T-helper 2 cell treated with Interferon-gamma antibody and Interleukin-4, amounts not matched to agents 5 μg/mL and 100 μg/mL, for 36 hours (primary cell): Measurements from ENCODE around the gene PDGFA.

Experiments used
- DNase-seq: peaks from one replicate; pipeline ENCODE4 v3.0.0; 2021; ENCODE audit warnings: low spot score
- H3K27ac Mint-ChIP-seq: one replicate; pipeline ENCODE4 v1.8.0; 2021; ENCODE audit warnings: mild to moderate bottlenecking, mixed read lengths
- H3K27me3 Mint-ChIP-seq: one replicate; pipeline ENCODE4 v1.8.0; 2021; ENCODE audit warnings: low read depth, mixed read lengths
- H3K36me3 Mint-ChIP-seq: one replicate; pipeline ENCODE4 v1.8.0; 2021; ENCODE audit warnings: low read depth, mixed read lengths
- H3K4me1 Mint-ChIP-seq: one replicate; pipeline ENCODE4 v1.8.0; 2021; ENCODE audit warnings: low read depth, mixed read lengths
- H3K4me3 Mint-ChIP-seq: one replicate; pipeline ENCODE4 v1.8.0; 2022; ENCODE audit warnings: mild to moderate bottlenecking, moderate library complexity, mixed read lengths
- H3K9me3 Mint-ChIP-seq: one replicate; pipeline ENCODE4 v1.8.0; 2021; ENCODE audit warnings: mixed read lengths

Gene PDGFA

DNA sequence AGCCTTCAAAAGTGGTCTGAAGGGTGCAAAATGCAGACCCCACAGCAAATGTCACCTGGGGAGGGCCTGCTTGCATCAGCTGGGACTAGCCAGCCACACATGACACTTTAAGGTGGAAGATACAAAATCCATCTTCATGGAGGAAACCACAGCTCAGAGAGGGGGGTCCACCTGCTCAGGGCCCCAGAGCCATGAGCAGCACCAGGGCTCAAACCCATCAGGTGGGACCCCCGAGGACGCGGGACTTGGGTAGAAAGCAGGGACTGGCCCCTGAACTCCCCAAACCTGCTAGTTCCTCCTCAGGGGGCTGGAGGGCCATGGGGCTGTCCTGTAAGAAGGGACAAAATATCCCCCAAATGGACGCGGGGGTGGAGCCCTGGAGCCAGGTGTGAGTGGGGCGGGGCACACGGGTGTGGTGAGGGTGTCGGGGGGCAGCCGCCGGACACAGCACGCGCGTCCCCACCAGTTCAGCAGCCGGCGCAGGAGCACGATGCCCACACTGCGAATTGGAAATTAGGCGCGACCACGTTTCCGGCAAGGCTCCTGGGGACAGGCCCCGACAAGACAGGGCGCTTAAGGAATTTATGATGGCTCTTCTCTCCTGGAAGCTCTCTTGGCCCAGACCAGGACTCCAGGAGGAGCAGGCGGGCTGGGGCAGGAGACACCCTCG lies 8.0 kb downstream of the PDGFA start:
- no peaks in the 10 kb centered on the region for H3K4me1 Mint-ChIP-seq
- H3K27ac Mint-ChIP-seq = no peak overlapping the region
- no peak for DNase-seq
- H3K27me3 Mint-ChIP-seq = peaks cover 19% of the 10 kb centered on the region
- no peaks in the 10 kb centered on the region for H3K9me3 Mint-ChIP-seq
- H3K4me3 Mint-ChIP-seq = no peak overlapping the region
- H3K36me3 Mint-ChIP-seq = no peaks in the 10 kb centered on the region

GRCh38 chr7:510782-511281 lies 8.8 kb downstream of the PDGFA start:
- no peak for DNase-seq
- peaks cover 13% of the 10 kb centered on the region for H3K27me3 Mint-ChIP-seq
- no peaks in the 10 kb centered on the region for H3K4me1 Mint-ChIP-seq
- no peaks in the 10 kb centered on the region for H3K9me3 Mint-ChIP-seq
- H3K36me3 Mint-ChIP-seq = no peaks in the 10 kb centered on the region
- H3K27ac Mint-ChIP-seq = no peak overlapping the region
- H3K4me3 Mint-ChIP-seq = no peak overlapping the region

DNA sequence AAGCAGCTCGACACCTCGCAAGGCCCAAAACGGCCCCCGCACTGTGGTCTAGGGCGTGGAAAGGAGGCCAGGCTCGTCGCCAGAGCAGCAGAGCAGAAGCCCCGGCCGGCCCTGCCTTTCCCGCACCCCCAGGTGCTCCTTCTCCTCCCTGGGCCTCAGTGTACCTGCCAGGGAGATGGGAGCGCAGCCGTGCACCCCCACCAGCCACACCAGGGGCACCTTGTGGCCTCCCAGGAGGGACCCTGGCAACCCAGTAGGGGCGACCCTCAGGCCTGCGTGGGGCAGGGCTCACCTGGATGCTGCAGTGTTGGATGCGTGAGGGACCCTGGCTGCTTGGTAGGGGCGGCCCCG lies 9.5 kb downstream of the PDGFA start:
- Mint-ChIP-seq H3K27ac (no peak overlapping the region), H3K9me3 (no peaks in the 10 kb centered on the region), H3K36me3 (no peaks in the 10 kb centered on the region), H3K27me3 (peaks cover 6% of the 10 kb centered on the region), H3K4me3 (no peak overlapping the region), H3K4me1 (no peaks in the 10 kb centered on the region)
- DNase-seq = no peak

- no peak overlapping the region for H3K4me3 Mint-ChIP-seq
- peaks cover 3% of the 10 kb centered on the region for H3K27me3 Mint-ChIP-seq
- H3K9me3 Mint-ChIP-seq = no peaks in the 10 kb centered on the region
- no peaks in the 10 kb centered on the region for H3K4me1 Mint-ChIP-seq
- no peak for DNase-seq
- no peaks in the 10 kb centered on the region for H3K36me3 Mint-ChIP-seq
- H3K27ac Mint-ChIP-seq = no peak overlapping the region
Observed at GRCh38 chr7:509426-510130, 10.1 kb downstream of the PDGFA start.

DNA sequence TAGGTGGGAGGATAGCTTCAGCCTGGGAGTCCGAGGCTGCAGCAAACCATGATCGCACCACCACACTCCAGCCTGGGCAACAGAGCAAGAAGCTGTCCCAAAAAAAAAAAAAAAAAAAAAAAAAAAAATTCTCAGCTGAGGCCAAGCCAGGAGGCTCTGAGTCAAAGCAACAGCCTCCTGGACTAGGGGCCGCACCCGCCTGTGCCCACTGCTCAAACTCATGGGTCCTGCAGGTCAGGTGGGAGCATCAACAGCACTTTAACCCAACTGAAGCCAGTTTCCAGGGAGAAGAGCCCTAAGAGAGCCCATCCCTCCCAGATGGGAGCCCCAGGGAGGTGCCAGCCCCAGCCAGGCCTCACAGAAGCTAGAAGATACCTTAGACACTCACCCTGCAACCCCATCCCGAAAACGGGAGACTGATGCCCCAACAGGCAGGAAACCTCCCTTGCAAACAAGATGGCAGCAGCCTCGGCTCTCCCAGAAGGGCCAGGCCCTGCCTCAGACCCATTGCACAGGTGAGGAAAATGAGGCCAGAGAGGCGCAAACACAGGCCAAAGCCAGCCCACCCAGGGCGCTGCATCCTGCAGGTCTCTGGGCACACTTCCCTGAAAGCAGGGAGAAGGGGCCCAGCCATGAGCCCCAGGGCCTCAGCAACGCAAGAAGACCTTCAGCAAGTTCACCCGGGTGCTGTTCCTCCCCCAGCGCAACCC lies 11.0 kb downstream of the PDGFA start:
- Mint-ChIP-seq H3K4me3 (no peak overlapping the region), H3K27ac (no peak overlapping the region), H3K9me3 (no peaks in the 10 kb centered on the region), H3K4me1 (no peaks in the 10 kb centered on the region), H3K36me3 (no peaks in the 10 kb centered on the region), H3K27me3 (no peaks in the 10 kb centered on the region)
- DNase-seq = no peak

- H3K9me3 Mint-ChIP-seq = no peaks in the 10 kb centered on the region
- DNase-seq = no peak
- no peaks in the 10 kb centered on the region for H3K36me3 Mint-ChIP-seq
- no peak overlapping the region for H3K4me3 Mint-ChIP-seq
- no peak overlapping the region for H3K27ac Mint-ChIP-seq
- H3K27me3 Mint-ChIP-seq = no peaks in the 10 kb centered on the region
- H3K4me1 Mint-ChIP-seq = no peaks in the 10 kb centered on the region
Observed at GRCh38 chr7:507623-508300, 11.9 kb downstream of the PDGFA start.

- Mint-ChIP-seq H3K9me3 (no peaks in the 10 kb centered on the region), H3K27me3 (no peaks in the 10 kb centered on the region), H3K4me1 (no peaks in the 10 kb centered on the region), H3K27ac (no peak overlapping the region), H3K36me3 (no peaks in the 10 kb centered on the region), H3K4me3 (no peak overlapping the region)
- no peak for DNase-seq
Observed at GRCh38 chr7:506921-507622, 12.6 kb downstream of the PDGFA start.

GRCh38 chr7:506391-506831 lies 13.2 kb downstream of the PDGFA start:
- Mint-ChIP-seq H3K4me3 (no peak overlapping the region), H3K9me3 (no peaks in the 10 kb centered on the region), H3K27me3 (no peaks in the 10 kb centered on the region), H3K36me3 (no peaks in the 10 kb centered on the region), H3K27ac (no peak overlapping the region), H3K4me1 (no peaks in the 10 kb centered on the region)
- no peak for DNase-seq

DNA sequence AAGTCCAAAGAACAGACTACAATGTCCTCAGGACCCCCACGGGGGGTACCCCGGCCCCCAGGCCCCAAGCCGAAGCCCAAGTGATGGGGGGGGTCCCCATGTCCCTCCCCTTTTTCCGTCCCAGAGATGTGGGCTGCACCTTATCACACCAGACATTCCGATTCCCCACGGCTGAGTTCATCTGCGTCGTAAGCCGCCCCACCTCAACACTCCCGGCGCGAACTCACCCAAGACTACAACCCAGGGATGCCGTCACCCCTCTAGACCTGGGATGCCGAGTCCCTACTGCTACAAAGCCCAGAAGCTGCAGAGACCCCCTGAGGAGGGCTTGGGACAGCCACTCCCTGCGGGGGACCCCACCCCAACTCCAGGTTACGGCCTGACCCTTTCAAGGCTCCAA lies 14.5 kb downstream of the PDGFA start:
- Mint-ChIP-seq H3K4me1 (no peaks in the 10 kb centered on the region), H3K4me3 (no peak overlapping the region), H3K27ac (no peak overlapping the region), H3K36me3 (no peaks in the 10 kb centered on the region), H3K9me3 (no peaks in the 10 kb centered on the region), H3K27me3 (no peaks in the 10 kb centered on the region)
- DNase-seq = no peak

- H3K4me3 Mint-ChIP-seq = no peak overlapping the region
- no peaks in the 10 kb centered on the region for H3K4me1 Mint-ChIP-seq
- H3K27me3 Mint-ChIP-seq = no peaks in the 10 kb centered on the region
- DNase-seq = no peak
- H3K36me3 Mint-ChIP-seq = no peaks in the 10 kb centered on the region
- no peaks in the 10 kb centered on the region for H3K9me3 Mint-ChIP-seq
- no peak overlapping the region for H3K27ac Mint-ChIP-seq
Observed at GRCh38 chr7:504221-505111, 15.2 kb downstream of the PDGFA start.

DNA sequence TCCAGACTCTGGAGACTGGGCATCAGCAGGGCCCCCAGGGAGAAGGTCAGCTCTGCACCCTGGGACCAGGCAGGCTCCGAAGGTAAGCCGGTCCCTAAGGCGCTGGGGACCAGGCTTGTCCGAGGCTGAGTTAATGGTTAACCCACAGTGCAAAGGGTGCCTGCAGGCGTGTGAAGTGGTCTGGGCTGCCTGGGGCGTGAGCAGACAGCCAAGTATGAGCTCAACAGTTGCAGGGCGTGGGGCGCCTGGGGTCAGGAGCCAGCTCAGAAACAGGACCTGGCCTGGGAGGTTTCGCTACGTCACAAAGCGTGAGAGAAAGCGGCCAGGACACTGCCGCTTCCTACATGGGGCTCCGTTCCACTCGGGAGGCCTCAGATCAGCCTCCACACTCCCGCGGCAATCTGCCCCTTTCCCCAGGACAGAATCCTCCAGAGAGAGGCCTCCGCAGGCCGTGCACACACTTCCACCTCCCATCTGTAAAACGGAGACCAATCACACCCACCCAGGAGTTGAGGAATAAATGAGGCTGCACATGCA lies 16.0 kb downstream of the PDGFA start:
- H3K9me3 Mint-ChIP-seq = no peaks in the 10 kb centered on the region
- no peaks in the 10 kb centered on the region for H3K4me1 Mint-ChIP-seq
- no peak overlapping the region for H3K27ac Mint-ChIP-seq
- H3K4me3 Mint-ChIP-seq = no peak overlapping the region
- H3K36me3 Mint-ChIP-seq = no peaks in the 10 kb centered on the region
- no peak for DNase-seq
- no peaks in the 10 kb centered on the region for H3K27me3 Mint-ChIP-seq

GRCh38 chr7:502296-502695 lies 17.4 kb downstream of the PDGFA start:
- no peak for DNase-seq
- H3K27ac Mint-ChIP-seq = no peak overlapping the region

More at GRCh38 chr7:502296-502695, 17.4 kb downstream of the PDGFA start:
- Mint-ChIP-seq H3K4me3 (no peak overlapping the region), H3K4me1 (no peaks in the 10 kb centered on the region), H3K9me3 (no peaks in the 10 kb centered on the region), H3K27me3 (no peaks in the 10 kb centered on the region), H3K36me3 (no peaks in the 10 kb centered on the region)
